HCT116 (cell line): ENCODE measurements around the gene CARD16. TPM values are rescaled to one million over a fixed set of nuclear protein-coding genes. Genes with fewer than 3 reads are reported as not detected.

ENCODE experiments used
- ATAC-seq: fragments of 200-7000 bp; cut with Tn5 transposase; 2 replicates; pipeline ENCODE4 v1.9.1; 2020; ENCODE audit warnings: mild to moderate bottlenecking, moderate library complexity
- BruUV-seq: library from RNA; stranded (reverse); fragments of 400-500 nt; replicated peaks from 2 replicates; lab custom pipeline; 2021; lab: Mats Ljungman, UMichigan
- CTCF ChIA-PET: fragments of 300-600 bp; sonication (Branson Sonifier 250); formaldehyde crosslinking; loops from one replicate; lab custom pipeline; 2021; ENCODE audit warnings: antibody characterized with exemption; lab: Charles Lee
- POLR2A ChIA-PET: fragments of 300-600, 350-600 bp; sonication (Branson Sonifier 250); formaldehyde crosslinking; loops from one replicate; lab custom pipeline; 2021; ENCODE audit warnings: antibody characterized with exemption; lab: Charles Lee
- RAD21 ChIA-PET, 2 experiments: fragments of 300-600 bp; sonication (Branson Sonifier 250); formaldehyde crosslinking; loops; one replicate each; lab custom pipeline; 2023; ENCODE audit warnings: low total read pairs in 2 of 2; ENCODE audit not compliant: uncharacterized antibody in 2 of 2, unreplicated experiment in 2 of 2, low non-redundant PET in 1 of 2; lab: Charles Lee
- DNase-seq: peaks from one replicate; pipeline ENCODE4 v3.0.0-alpha.2; 2010; ENCODE audit warnings: low read depth, low spot score
- H2AFZ ChIP-seq: fragments of 200-600 bp; shearing (Covaris generic), sonication (generic); 2 replicates; pipeline ENCODE4 v1.6.1; 2017; ENCODE audit warnings: low read depth, mixed run types, mixed read lengths, antibody characterized with exemption, low read length; ENCODE audit not compliant: poor library complexity, severe bottlenecking
- H3K27ac ChIP-seq: 2 replicates; pipeline ENCODE4 v1.5.1; 2012; ENCODE audit warnings: low read depth, low read length
- H3K27me3 ChIP-seq: fragments of 200-600 bp; sonication (generic); 2 replicates; pipeline ENCODE4 v1.6.1; 2016; ENCODE audit warnings: mixed run types, low read length, mixed read lengths; ENCODE audit not compliant: insufficient read depth
- H3K36me3 ChIP-seq, 2 experiments: fragments of 200-500 bp in 1 of 2; fragments of 200-600 bp in 1 of 2; sonication (Bioruptor generic) in 1 of 2; sonication (generic) in 1 of 2; 2 replicates each; pipeline versions ENCODE4 v1.5.1 to v1.6.1; 2014 to 2016; ENCODE audit warnings: low read length in 2 of 2, inconsistent platforms in 1 of 2, mixed read lengths in 1 of 2, mixed run types in 1 of 2; ENCODE audit not compliant: insufficient read depth in 2 of 2, control insufficient read depth in 1 of 2
- H3K4me1 ChIP-seq, 2 experiments: fragments of 200-600 bp in 1 of 2; sonication (generic) in 1 of 2; 2 replicates each; pipeline versions ENCODE4 v1.5.1 to v1.6.1; 2012 to 2017; ENCODE audit warnings: low read length in 2 of 2, inconsistent platforms in 1 of 2, mild to moderate bottlenecking in 1 of 2, mixed read lengths in 1 of 2, mixed run types in 1 of 2, moderate library complexity in 1 of 2; ENCODE audit not compliant: insufficient read depth in 2 of 2, control insufficient read depth in 1 of 2
- H3K4me2 ChIP-seq: fragments of 200-600 bp; sonication (generic); 2 replicates; pipeline ENCODE4 v1.6.1; 2017; ENCODE audit warnings: mixed run types, low read length, mixed read lengths
- H3K4me3 ChIP-seq, 2 experiments: fragments of 200-600 bp in 1 of 2; sonication (generic) in 1 of 2; replicated peaks in 1 of 2; 2 replicates each; pipeline ENCODE4 v1.5.1; 2011 to 2016; ENCODE audit warnings: low read length in 2 of 2, control low read depth in 1 of 2, low read depth in 1 of 2, mild to moderate bottlenecking in 1 of 2, mixed read lengths in 1 of 2, mixed run types in 1 of 2
- H3K79me2 ChIP-seq: fragments of 200-600 bp; sonication (generic); 2 replicates; pipeline ENCODE4 v1.6.1; 2017; ENCODE audit warnings: mild to moderate bottlenecking, mixed run types, low read length, moderate library complexity, mixed read lengths; ENCODE audit not compliant: insufficient read depth
- H3K9ac ChIP-seq: fragments of 200-600 bp; sonication (generic); 2 replicates; pipeline ENCODE4 v1.6.1; 2016; ENCODE audit warnings: low read length, mixed read lengths
- H3K9me2 ChIP-seq: fragments of 200-600 bp; sonication (generic), shearing (Covaris generic); 2 replicates; pipeline ENCODE4 v1.6.1; 2017; ENCODE audit warnings: mixed run types, mild to moderate bottlenecking, moderate library complexity; ENCODE audit not compliant: insufficient read depth
- H3K9me3 ChIP-seq, 2 experiments: fragments of 200-500 bp in 1 of 2; fragments of 200-600 bp in 1 of 2; sonication (Bioruptor generic) in 1 of 2; sonication (generic) in 1 of 2; 2 replicates each; pipeline ENCODE4 v1.6.1; 2014 to 2017; ENCODE audit warnings: low read length in 2 of 2, mixed read lengths in 2 of 2, inconsistent platforms in 1 of 2, low read depth in 1 of 2, mild to moderate bottlenecking in 1 of 2, mixed run types in 1 of 2, moderate library complexity in 1 of 2; ENCODE audit not compliant: control insufficient read depth in 1 of 2, insufficient read depth in 1 of 2
- H4K20me1 ChIP-seq: fragments of 200-600 bp; sonication (generic), shearing (Covaris generic); 2 replicates; pipeline ENCODE4 v1.6.1; 2017; ENCODE audit warnings: mixed run types, mild to moderate bottlenecking, moderate library complexity; ENCODE audit not compliant: insufficient read depth
- CBX3 ChIP-seq: IDR thresholded peaks from 2 replicates; pipeline ENCODE4 v1.6.1; 2012; ENCODE audit warnings: low read depth
- ELF1 ChIP-seq: IDR thresholded peaks from 2 replicates; pipeline ENCODE4 v1.6.1; 2012; ENCODE audit warnings: low read depth, borderline replicate concordance
- EZH2 ChIP-seq: fragments of 200-600 bp; sonication (generic); IDR thresholded peaks from 2 replicates; pipeline ENCODE4 v1.6.1; 2017; ENCODE audit warnings: antibody characterized with exemption, mixed run types
- EZH2phosphoT487 ChIP-seq: fragments of 200-600 bp; IDR thresholded peaks from 2 replicates; pipeline ENCODE4 v1.6.1; 2018; ENCODE audit warnings: antibody characterized with exemption, borderline replicate concordance
- POLR2A ChIP-seq: IDR thresholded peaks from 2 replicates; pipeline ENCODE4 v1.7.0; 2011; ENCODE audit warnings: borderline replicate concordance; ENCODE audit not compliant: insufficient read depth, insufficient read length; ENCODE audit errors: extremely low read depth
- RAD21 ChIP-seq: IDR thresholded peaks from 2 replicates; pipeline ENCODE4 v1.6.1; 2012; ENCODE audit warnings: low read depth, mild to moderate bottlenecking
- SIN3A ChIP-seq: IDR thresholded peaks from 2 replicates; pipeline ENCODE4 v1.6.1; 2012; ENCODE audit warnings: low read depth
- SP1 ChIP-seq: IDR thresholded peaks from 2 replicates; pipeline ENCODE4 v1.6.1; 2012; ENCODE audit warnings: low read depth
- SRF ChIP-seq: IDR thresholded peaks from 2 replicates; pipeline ENCODE4 v1.6.1; 2012; ENCODE audit warnings: low read depth
- TCF7L2 ChIP-seq: IDR thresholded peaks from 2 replicates; pipeline ENCODE4 v1.7.0; 2011; ENCODE audit warnings: borderline replicate concordance, inconsistent platforms; ENCODE audit not compliant: insufficient read depth, insufficient read length; ENCODE audit errors: extremely low read depth
- YY1 ChIP-seq: IDR thresholded peaks from 2 replicates; pipeline ENCODE4 v1.6.1; 2011; ENCODE audit warnings: low read length, low read depth, moderate library complexity, mild to moderate bottlenecking; ENCODE audit not compliant: insufficient replicate concordance; ENCODE audit errors: extremely low read depth
- ZFX ChIP-seq: fragments of 450-650 bp; IDR thresholded peaks from 2 replicates; pipeline ENCODE4 v1.6.1; 2017
- intact Hi-C: fragments of 100-400 bp; cut with micrococcal nuclease; formaldehyde crosslinking; loops from 2 replicates; pipeline ENCODE4 v1.10.0; 2022
- total RNA-seq: library from RNA; stranded (reverse); gene quantifications from one replicate; pipeline ENCODE4 v1.2.1, GENCODE V29; 2021; ENCODE audit not compliant: unreplicated experiment
- TF ChIP-seq, protein P1 (sequence below), 3 experiments: fragments of 200-600 bp in 1 of 3; sonication (generic) in 1 of 3; IDR thresholded peaks in 2 of 3; conservative IDR thresholded peaks in 1 of 3; 2 replicates each; pipeline ENCODE4 v1.5.1; 2012 to 2017; ENCODE audit warnings: low read depth in 2 of 3, low read length in 2 of 3, antibody characterized with exemption in 1 of 3, borderline replicate concordance in 1 of 3, control low read depth in 1 of 3, mild to moderate bottlenecking in 1 of 3, mixed read lengths in 1 of 3, mixed run types in 1 of 3, moderate library complexity in 1 of 3; ENCODE audit not compliant: insufficient read depth in 1 of 3
- TF ChIP-seq, protein P2 (sequence below): IDR thresholded peaks from 2 replicates; pipeline ENCODE4 v1.6.1; 2011; ENCODE audit warnings: mild to moderate bottlenecking, low read length, moderate library complexity; ENCODE audit not compliant: insufficient replicate concordance; ENCODE audit errors: extremely low read depth

The CARD16 gene
- total RNA-seq, 1 experiment from 2014 or later = not detected

DNA sequence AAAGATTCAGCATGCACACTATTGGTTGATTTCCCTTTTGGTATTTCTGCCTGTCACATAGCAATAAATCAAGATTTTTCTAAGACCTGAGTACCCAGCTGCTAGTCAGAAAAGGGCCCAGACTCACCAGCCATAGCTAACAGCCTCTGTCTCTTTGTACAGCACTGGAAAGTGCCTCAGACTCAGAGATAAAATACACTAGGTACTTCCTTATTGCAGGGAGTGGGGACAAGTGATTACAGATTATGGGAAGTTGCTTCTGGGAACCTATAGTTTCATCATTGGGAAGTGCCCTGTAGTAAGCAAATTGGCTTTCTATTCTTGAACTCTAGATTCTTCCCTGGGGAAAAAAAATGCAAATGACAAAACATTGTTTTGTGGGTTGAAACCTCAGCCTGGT, 22.1 kb downstream of the CARD16 start, which contains the start of gene CASP5:
Gene CASP5 (minus strand): TSS at position 166 of the 400 bp plus-strand sequence. CDS start 32 bp downstream, at position 134.
- Histone ChIP-seq H3K27ac (no peak within 1 kb of the TSS), H3K36me3 (no peaks in the 10 kb centered on the region), H2AFZ (no peak within 1 kb of the TSS), H3K9me3 (no peaks in the 10 kb centered on the region), H3K79me2 (no peaks in the 10 kb centered on the region), H3K27me3 (no peaks in the 10 kb centered on the region), H4K20me1 (no peaks in the 10 kb centered on the region), H3K4me3 (no peak within 1 kb of the TSS), H3K4me1 (no peaks in the 10 kb centered on the region), H3K9ac (no peak within 1 kb of the TSS), H3K9me2 (no peaks in the 10 kb centered on the region), H3K4me2 (no peak within 1 kb of the TSS)
- DNase-seq (no peak), ATAC-seq (no peak)
- no TSS peak for BruUV-seq
- intact Hi-C loops = no loop called here
- CTCF ChIA-PET = no interaction called here
- POLR2A ChIA-PET = no interaction called here
- RAD21 ChIA-PET = no interaction called here
- no peak for TF ChIP-seq ELF1
- TF ChIP-seq, protein P1, sequence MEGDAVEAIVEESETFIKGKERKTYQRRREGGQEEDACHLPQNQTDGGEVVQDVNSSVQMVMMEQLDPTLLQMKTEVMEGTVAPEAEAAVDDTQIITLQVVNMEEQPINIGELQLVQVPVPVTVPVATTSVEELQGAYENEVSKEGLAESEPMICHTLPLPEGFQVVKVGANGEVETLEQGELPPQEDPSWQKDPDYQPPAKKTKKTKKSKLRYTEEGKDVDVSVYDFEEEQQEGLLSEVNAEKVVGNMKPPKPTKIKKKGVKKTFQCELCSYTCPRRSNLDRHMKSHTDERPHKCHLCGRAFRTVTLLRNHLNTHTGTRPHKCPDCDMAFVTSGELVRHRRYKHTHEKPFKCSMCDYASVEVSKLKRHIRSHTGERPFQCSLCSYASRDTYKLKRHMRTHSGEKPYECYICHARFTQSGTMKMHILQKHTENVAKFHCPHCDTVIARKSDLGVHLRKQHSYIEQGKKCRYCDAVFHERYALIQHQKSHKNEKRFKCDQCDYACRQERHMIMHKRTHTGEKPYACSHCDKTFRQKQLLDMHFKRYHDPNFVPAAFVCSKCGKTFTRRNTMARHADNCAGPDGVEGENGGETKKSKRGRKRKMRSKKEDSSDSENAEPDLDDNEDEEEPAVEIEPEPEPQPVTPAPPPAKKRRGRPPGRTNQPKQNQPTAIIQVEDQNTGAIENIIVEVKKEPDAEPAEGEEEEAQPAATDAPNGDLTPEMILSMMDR (IDR thresholded peaks at IDR 0.05 in 2 of 3, conservative IDR thresholded peaks at IDR 0.05 in 1 of 3; ENCODE audit: borderline replicate concordance in 1 of 3, insufficient read depth in 1 of 3, low read depth in 2 of 3, low read length in 2 of 3) = no peak
- no peak for TF ChIP-seq SIN3A
- TF ChIP-seq EZH2 = no peak
- TF ChIP-seq, protein P2, sequence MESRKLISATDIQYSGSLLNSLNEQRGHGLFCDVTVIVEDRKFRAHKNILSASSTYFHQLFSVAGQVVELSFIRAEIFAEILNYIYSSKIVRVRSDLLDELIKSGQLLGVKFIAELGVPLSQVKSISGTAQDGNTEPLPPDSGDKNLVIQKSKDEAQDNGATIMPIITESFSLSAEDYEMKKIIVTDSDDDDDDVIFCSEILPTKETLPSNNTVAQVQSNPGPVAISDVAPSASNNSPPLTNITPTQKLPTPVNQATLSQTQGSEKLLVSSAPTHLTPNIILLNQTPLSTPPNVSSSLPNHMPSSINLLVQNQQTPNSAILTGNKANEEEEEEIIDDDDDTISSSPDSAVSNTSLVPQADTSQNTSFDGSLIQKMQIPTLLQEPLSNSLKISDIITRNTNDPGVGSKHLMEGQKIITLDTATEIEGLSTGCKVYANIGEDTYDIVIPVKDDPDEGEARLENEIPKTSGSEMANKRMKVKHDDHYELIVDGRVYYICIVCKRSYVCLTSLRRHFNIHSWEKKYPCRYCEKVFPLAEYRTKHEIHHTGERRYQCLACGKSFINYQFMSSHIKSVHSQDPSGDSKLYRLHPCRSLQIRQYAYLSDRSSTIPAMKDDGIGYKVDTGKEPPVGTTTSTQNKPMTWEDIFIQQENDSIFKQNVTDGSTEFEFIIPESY = no peak
- no peak for TF ChIP-seq EZH2phosphoT487
- TF ChIP-seq ZFX = no peak
- no peak for TF ChIP-seq YY1
- TF ChIP-seq SP1 = no peak
- no peak for TF ChIP-seq TCF7L2
- TF ChIP-seq SRF = no peak
- TF ChIP-seq POLR2A = no peak
- TF ChIP-seq CBX3 = no peak
- no peak for TF ChIP-seq RAD21
